BJ (cell line): ENCODE results near the gene WWOX. TPM values are rescaled to one million over a fixed set of nuclear protein-coding genes. Genes with fewer than 3 reads are reported as not detected.

Experiments used
- CTCF ChIA-PET: fragments of 350-600 bp; formaldehyde crosslinking; extraction: SDS; loops from one replicate; lab custom pipeline; 2021; ENCODE audit warnings: antibody characterized with exemption, inconsistent platforms; lab: Yijun Ruan, JAX
- POLR2A ChIA-PET: fragments of 300-600 bp; sonication (Branson Sonifier 250); formaldehyde crosslinking; extraction: SDS; loops from one replicate; lab custom pipeline; 2021; ENCODE audit warnings: antibody characterized with exemption; lab: Charles Lee
- DNase-seq: peaks from one replicate; pipeline ENCODE4 v3.0.0-alpha.2; 2011; ENCODE audit warnings: low read depth
- H3K27me3 ChIP-seq: 2 replicates; pipeline ENCODE4 v1.6.0; 2011; ENCODE audit warnings: low read length; ENCODE audit not compliant: control insufficient read depth, insufficient read depth
- H3K36me3 ChIP-seq: 2 replicates; pipeline ENCODE4 v1.5.1; 2011; ENCODE audit warnings: low read length; ENCODE audit not compliant: control insufficient read depth, insufficient read depth
- H3K4me3 ChIP-seq: 2 replicates; pipeline ENCODE4 v1.5.1; 2011; ENCODE audit warnings: low read depth, mild to moderate bottlenecking, control low read depth, low read length
- CTCF ChIP-seq: IDR thresholded peaks from 2 replicates; pipeline ENCODE4 v1.5.1; 2011; ENCODE audit warnings: low read depth, mild to moderate bottlenecking, control low read depth, inconsistent platforms, low read length, moderate library complexity; ENCODE audit not compliant: insufficient read depth
- polyA plus RNA-seq: library from polyadenylated mRNA; depleted of rRNA; stranded (reverse); fragments of >200 nt; gene quantifications from 2 replicates; pipeline ENCODE4 v1.2.3, GENCODE V29; 2011

Gene WWOX
- polyA plus RNA-seq, 1 experiment = 3.1 TPM

- TF ChIP-seq CTCF = no peak
- DNase-seq = no peak
- ChIA-PET POLR2A (no interaction called here), CTCF (no interaction called here)
- no peak overlapping the region for H3K4me3 ChIP-seq
- H3K27me3 ChIP-seq = no peaks in the 10 kb centered on the region
- no peaks in the 10 kb centered on the region for H3K36me3 ChIP-seq
Measured at GRCh38 chr16:79082970-79083369, 983.5 kb downstream of the WWOX start.

GRCh38 chr16:79083508-79084299 is 984.2 kb downstream of the WWOX start:
- no peak for DNase-seq
- ChIA-PET CTCF (no interaction called here), POLR2A (no interaction called here)
- H3K27me3 ChIP-seq = no peaks in the 10 kb centered on the region
- no peak for TF ChIP-seq CTCF
- H3K36me3 ChIP-seq = no peaks in the 10 kb centered on the region
- no peak overlapping the region for H3K4me3 ChIP-seq

GRCh38 chr16:79088971-79089370 is 989.5 kb downstream of the WWOX start:
- POLR2A ChIA-PET = no interaction called here
- CTCF ChIA-PET = no interaction called here
- no peak overlapping the region for H3K4me3 ChIP-seq
- H3K27me3 ChIP-seq = no peaks in the 10 kb centered on the region
- peak; percentile 8 for DNase-seq
- H3K36me3 ChIP-seq = no peaks in the 10 kb centered on the region
- TF ChIP-seq CTCF = no peak

GRCh38 chr16:79089735-79090284 is 990.4 kb downstream of the WWOX start:
- Histone ChIP-seq H3K27me3 (no peaks in the 10 kb centered on the region), H3K4me3 (no peak overlapping the region), H3K36me3 (no peaks in the 10 kb centered on the region)
- CTCF ChIA-PET = no interaction called here
- TF ChIP-seq CTCF = no peak
- DNase-seq = no peak
- POLR2A ChIA-PET = no interaction called here

GRCh38 chr16:79090966-79091365 is 991.5 kb downstream of the WWOX start:
- ChIA-PET POLR2A (no interaction called here), CTCF (no interaction called here)
- no peaks in the 10 kb centered on the region for H3K27me3 ChIP-seq
- DNase-seq = no peak
- no peak overlapping the region for H3K4me3 ChIP-seq
- no peaks in the 10 kb centered on the region for H3K36me3 ChIP-seq
- no peak for TF ChIP-seq CTCF
